ENCODE data around the gene SGTA.
"Not testable (repeated sequence)": the region's sequence is repeated elsewhere in the genome, so short reads cannot be mapped to it uniquely, and the experiment has no call there.

SGTA gene

GRCh38 chr19:2722541-2723344, 60.3 kb downstream of the SGTA start:
- DNase-seq = no peak

GRCh38 chr19:2721570-2722540, 61.2 kb downstream of the SGTA start:
- no peak for DNase-seq

DNA sequence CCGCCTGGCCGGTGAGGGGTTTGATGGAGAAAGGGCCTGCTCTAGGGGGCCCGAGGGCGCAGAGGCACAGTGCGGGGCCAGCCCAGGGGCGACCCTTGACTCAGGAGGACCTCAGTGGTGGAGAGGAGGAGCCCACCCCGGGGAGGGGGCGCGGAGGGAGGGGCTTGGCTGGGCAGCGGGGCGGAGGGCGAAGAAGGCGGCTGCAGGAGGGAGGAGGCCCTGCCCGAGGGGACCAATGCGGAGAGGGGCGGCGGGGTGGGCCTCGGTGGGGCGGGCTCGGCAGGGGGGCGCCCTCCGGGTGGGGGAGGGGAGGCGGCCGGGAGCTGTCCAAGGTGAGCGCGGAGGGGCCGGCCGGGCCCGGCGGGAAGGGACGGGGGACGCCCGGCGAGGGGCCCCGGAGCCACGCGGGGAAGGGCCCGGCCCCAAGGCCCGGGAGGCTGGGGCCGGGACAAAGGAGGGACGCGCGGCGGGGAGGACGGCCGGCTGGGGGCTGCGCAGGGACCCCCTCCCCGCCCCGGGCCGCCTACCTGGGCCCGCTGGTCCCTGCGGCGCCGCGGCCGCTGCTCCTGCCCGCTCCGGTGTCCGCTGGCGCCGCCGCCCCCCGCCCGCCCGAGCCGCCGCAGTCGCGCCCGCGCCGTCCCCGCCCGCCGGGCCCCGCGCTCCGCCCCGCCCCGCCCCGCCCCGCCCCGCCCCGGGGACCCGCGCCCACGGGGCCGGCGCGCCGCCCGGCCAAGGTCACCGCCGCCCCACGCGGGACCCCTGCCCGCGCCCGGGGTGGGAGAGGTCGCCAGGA, 62.1 kb downstream of the SGTA start, which contains the start of gene DIRAS1:
Gene DIRAS1 (minus strand): TSS at position 596 of the 793 bp plus-strand sequence. CDS start 3,566 bp downstream, outside the sequence.
- DNase-seq = no peak

DNA sequence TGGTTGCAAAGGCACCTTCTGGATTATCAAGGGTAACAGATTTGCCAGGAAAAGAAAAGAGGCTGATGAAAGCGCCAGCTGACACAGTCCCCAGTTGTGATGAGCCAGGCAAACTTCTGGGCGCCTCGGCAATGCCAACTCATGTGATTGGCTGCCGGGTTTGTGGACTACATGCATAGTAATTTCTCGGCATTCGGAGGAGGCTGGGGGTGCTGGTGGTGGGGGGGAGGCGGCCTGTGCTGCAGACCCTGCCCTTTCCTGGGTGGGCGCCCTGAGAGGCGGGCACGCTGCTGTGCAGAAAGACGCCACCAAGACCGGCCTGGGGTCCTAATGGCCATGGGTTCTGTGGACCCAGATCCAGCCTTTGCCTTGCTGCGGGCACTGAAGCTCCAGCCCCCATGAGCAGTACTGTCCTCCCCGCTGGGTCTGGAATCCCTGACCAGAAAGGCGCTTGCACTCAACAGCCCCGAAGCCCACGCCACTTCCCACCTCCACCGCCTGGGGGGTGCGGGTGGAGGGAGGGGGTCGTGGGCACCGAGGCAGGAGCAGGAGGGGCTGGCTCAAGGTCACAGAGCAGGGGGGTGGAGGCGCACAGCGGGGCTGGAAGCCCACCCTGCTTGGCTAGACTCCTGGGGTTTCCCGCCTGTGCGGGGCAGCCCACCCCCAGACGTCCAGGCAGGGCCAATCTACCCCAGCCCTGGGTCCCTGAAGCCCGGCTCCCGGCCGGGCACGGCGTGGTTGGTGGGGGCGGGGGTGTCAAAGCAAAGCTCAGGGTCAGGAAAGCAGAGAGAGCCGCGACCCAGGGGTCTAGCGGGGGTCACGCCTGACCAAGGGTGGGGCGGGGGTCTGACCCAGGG, 62.9 kb downstream of the SGTA start:
- DNase-seq = no peak

- no peak for DNase-seq
Observed at GRCh38 chr19:2719232-2719735, 63.8 kb downstream of the SGTA start.

DNA sequence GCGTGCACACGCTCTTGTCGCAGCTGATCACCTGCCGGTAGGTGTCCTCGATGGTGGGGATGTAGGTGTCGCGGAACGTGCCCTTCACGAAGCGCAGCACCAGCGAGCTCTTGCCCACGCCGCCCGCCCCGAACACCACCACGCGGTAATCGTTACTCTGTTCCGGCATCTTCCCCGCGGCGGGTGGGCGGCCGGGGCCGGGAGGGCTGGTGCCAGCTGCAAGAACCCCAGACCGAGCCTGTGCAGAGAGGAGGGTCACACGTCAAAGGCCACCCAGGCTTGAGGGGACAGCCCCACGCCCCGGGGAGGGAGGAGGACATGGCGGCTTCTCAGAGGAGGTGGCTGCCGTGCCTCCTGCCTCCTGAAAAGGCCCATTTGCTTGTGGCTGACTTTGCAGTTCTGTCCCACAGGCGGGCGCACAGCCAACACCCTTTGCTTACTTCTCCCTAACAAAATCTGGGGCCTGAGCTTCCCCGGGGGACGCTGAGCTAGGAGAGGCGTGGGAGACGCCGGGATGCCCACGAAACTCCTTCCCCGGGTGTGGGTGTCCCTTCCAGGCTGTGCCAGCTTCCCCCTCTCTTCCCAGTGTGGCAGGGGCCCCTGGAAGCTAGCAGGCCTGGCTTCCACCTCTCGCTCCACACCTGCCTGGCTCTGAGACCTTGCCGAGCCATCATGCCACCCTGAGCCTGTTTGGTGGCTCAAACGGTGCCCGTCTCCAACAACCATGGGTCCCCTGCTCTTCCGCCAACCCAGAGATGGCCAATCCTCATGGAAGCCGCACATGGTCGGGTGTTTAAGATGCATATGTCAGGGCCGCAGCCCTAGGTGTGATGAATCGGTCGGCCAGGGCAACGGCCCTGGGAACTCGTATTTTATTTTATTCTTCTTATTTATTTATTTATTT, 65.2 kb downstream of the SGTA start:
- no peak for DNase-seq

DNA sequence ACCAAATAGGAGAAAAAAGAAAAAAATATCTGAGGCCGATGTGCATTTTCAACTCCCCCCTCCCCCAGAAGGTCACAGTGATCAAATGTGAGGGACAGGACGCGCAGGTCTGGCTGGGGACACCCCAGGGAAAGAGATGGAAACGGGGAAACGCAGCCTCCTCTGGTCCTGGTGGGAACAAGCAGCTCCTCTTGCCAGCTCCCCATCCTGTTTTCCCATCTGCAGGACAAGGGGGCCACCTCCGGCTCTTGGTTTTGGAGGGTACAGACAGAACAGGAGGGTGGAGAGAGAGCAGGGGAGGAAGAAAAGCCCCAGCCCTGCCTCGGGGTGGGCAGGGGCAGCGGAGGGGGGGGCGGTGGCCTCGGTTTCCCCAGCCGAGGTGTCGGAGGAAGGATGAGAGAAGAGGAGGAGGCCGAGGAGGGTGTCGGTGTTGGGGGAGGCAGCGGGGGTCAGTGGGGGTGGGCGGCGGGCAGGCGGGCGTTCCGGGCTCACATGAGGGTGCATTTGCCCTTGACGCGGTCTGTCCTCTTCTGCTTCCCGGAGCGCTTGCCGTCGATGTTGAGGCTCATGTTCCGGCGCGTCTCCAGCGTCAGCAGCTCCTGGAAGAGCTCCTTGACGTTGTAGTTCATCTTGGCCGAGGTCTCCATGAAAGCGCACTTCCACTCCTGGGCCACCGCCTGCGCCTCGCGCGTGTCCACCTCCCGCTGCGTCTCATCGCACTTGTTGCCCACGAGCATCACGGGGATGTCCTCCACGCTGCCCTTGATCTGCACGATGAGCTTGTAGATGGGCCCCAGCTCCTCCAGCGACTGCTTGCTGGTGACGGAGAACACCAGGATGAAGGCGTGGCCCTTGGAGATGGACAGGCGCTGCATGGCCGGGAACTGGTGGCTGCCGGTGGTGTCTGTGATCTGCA, 66.1 kb downstream of the SGTA start:
- no peak for DNase-seq

- no peak for DNase-seq
Observed at GRCh38 chr19:2716275-2716650, 66.8 kb downstream of the SGTA start.

GRCh38 chr19:2715470-2716274, 67.4 kb downstream of the SGTA start:
- DNase-seq = no peak

DNA sequence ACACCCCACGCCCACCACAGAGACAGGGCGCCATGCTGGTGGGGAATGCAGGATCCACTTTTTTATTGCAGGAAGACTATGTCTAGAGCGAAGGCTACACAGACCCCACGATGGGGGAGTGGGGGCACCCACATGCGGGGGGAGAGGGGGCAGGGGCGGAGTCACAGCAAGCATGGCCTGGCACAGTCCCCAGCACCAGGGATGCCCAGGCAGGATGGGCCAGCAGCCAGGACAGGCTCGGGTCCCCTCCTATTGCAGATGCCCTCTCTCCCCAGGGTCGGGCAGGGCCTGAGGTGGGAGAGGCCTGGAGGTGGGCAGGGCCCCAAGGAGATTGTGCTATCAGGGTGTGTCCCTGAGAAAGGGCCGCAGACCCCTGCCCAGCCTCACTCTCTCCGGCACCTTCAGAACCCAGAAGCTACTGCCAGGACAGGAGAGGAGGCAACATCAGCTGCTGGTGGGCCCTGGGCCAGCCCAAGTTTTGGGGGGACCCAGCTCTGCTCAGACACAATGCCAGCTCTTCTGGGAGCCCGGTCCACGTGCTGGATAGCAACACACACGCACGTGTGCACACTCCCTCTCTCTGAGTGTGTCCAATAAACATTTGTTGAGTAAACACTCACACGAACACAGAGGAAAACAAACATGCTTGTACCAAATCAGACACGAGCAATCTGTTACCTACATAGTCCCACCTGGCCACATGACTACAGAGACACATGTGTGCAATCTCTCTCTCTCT, 68.4 kb downstream of the SGTA start:
- DNase-seq = no peak

GRCh38 chr19:2714102-2714501, 69.0 kb downstream of the SGTA start:
- not testable (repeated sequence) for DNase-seq

- DNase-seq = not testable (repeated sequence)
Observed at GRCh38 chr19:2713170-2713569, 69.9 kb downstream of the SGTA start.

DNA sequence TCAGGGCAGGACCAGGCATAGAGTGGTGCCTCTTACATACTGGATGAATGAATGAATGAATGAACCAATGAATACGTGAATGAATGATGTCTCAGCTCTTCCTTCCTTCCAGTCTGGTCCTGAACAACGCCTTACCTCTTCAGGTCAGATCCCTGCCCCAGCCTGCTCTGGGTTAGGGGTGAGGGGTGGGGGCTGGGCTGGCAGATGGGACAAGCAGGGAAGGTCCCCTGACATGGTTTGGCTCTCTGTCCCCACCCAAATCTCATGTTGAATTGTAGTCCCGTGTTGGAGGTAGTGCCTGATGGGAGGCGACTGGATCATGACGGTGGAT, 71.2 kb downstream of the SGTA start:
- DNase-seq = no peak

GRCh38 chr19:2711172-2711874, 71.8 kb downstream of the SGTA start:
- no peak for DNase-seq

DNA sequence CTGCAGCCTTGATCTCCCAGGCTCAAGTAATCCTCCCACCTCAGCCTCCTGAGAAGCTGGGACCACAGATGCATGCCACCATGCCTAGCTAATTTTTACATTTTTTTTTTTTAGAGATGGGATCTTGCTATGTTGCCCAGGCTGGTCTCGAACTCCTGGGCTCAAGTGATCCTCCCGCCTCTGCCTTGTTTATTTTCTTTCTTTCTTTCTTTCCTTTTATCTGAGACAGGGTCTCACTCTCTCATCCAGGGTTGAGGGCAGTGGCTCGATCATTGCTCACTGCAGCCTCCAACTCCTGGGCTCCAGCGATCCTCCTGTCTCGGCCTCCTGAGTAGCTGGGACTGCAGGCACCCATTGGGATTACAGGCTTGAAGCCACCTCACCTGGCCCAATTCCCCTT, 76.8 kb downstream of the SGTA start:
- no peak for DNase-seq
